ENCODE measurements around the gene COL20A1.

COL20A1 gene

DNA sequence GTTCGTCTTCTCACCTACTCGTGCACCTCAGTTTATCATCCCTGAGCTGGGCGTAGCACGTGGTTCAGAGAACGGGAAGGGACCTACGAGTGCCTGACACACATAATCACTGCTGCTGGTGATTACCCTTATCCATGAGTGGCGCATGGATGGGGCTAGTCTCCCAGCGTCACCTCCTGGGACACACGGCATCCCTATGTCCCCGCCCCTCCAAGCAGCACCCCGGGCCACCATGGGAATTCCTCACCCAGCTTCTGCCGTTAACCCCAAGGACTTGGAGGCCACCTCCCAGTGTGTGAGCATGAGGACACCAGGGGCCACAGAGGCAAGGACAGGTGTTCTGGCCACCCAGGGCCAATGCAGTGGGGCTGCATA lies 58.3 kb downstream of the COL20A1 start:
- DNase-seq, result no peak

DNA sequence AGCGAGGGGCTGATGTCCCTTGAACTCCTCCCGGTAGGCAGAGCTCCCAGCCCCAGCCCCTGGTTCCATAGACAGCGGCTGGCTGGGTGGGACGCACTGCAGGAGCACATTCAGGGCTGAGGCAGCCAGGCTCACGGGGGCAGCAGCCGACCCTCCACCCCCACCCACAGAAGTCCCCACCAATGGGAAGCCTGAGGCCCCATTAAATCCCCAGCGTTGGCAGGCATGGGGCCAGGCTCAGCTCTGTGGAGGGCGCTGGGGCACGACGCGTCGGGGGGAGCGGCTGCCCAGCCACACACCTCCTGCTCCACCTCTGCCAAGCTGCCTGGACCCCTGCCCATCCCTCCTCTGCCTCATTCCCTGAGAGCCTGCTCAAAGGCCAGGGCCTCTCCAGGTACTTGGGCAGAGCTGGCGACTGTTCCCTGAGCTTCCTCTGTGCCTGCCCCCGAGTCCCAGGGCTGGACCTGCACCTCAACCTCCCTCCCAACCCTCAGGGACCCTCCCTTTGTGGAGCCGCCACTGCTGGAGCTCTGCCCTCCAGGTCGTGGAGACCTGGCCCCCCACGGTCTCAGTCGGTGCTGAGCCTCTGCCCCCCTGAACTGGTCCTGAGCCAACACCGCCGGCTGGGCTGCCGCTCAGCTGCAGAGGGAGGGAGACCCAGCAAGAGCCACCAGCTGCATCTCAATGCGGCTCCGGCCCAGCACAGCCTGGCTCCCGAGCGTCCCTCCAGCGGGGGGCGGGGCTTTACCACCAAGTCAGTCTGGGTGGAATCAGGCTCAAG lies 59.0 kb downstream of the COL20A1 start:
- DNase-seq, result no peak

DNA sequence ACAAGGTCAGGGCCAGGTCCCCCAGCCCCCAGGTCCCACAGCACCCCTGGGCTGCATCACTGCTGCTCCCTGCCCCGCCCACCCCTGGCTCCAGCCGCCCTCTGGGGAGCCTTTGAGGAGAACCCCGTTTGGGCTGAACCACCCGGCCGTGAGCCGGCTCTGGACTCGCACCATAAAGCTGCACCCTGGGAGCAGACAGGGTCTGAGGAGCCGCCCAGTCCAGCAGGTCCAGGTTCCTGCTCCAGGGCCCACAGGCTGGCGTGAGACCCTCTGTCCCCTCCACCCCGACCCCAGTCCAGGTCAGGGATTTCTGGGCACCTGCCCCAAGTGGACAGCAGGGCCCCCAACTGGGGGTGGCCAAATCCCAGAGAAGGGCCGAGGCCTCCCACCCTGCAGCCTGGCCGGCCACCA lies 59.8 kb downstream of the COL20A1 start:
- no peak for DNase-seq

DNA sequence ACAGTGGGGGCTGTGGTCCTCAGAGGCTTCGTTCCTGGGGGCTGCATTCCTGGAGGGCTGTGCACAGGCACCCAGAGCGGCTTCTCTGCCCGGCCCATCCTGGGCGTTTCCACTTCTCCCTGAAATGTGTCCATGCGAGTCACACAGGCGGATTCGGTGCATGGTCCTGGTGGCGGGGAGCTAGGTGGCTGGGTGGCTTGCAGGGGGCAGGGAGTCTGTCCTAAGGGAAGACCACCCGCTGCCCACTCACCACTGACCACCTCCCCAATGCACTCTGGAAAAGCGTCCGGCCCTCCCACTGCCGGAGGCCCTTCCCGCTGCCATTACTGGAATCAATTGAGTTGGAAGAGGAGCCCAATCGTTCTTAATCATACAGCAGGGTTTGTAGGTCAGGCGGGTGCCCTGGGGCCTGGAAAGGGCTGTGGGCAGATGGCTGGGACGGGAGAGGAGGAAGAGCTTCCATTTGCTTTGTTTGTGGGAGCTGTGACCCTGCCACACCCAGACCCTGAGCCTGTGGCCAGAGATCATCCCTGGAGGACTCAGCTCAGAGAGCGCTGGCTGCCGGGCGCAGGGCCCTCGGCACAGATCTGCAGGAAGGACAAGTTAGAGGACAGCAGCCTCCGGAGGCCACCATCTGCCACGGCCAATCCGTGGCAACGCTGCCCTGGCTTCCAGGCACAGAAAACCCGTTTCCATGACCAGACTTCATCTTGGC lies 61.8 kb downstream of the COL20A1 start:
- no peak for DNase-seq

DNA sequence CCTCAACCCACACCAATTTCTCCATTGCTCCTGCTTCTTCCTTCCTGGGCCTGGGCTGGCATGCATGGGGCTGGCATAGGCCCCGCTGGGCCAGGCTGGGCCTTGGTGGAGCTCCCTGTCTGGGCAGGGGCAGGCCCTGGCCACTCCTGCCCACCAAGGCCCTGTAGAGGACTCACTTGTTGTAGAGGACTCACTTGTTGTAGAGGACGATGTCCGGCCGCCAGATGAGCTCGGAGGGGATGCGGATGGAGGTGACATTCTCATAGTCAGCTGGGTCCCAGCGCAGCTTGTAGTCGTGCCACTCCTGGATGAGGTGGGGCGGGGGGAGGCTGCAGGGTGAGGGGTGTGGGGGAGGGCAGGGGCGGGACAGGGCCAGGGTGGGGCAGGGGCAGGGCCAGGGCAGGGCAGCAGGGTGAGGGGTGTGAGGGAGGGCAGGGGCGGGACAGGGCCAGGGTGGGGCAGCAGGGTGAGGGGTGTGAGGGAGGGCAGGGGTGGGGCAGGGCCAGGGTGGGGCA lies 62.9 kb downstream of the COL20A1 start:
- DNase-seq, result no peak

DNA sequence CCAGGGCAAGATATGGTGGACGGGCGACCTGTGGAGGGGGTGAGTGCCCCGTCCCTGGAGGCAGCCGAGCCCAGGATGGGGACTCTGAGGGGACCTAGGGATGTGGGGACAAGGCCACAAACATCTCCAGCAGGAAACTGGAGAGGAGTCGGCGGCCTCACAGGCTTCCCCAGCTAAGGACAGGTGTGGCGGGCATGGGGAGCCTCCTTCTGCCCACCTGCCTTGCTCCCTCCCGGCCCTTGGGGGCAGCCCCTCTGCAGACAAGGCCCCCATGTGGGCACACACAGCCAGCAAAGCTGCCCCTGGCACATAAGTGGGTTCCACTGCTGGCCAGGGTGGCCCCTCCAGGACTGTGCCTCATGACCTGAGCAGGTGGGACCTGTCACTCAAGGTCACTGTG lies 63.5 kb downstream of the COL20A1 start:
- no peak for DNase-seq

DNA sequence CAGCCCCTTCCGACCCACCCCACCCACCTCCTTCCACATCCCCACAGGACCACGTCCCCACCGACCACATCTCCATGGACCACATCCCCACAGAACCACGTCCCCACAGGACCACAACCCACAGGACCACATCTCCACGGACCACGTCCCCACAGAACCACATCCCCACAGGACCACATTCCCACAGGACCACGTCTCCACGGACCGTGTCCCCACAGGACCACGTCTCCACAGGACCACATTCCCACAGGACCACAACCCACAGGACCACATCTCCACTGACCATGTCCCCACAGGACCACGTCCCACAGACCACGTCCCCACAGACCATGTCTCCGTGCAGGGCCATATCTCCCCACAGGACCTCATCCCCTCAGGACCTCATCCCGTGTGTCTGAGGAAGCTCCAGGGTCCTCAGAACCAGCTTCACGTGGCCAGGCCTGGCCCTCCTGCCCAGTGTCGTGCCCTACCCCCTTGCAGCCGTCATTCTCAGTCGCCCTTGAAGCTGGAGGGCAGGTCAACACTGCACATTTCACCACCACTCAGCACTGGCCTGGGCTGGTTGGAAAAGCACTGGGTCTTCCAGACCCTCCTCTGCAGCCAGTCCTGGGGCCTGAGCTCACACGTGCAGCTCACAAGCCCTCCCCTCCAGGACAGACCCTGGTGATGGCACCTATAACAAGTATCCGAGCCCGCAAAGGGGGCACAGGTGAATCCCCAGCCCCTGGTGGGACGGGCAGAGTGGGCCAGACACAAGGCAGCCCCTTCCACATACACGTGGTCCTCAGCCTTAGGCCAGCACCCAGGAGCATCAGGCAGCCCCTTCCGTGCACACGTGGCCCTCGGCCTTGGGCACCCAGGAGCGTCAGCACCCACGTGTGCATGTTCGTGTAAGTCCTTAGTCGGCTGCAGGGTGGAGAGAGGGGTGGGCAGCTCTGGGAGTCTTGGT lies 64.2 kb downstream of the COL20A1 start:
- no peak for DNase-seq

DNA sequence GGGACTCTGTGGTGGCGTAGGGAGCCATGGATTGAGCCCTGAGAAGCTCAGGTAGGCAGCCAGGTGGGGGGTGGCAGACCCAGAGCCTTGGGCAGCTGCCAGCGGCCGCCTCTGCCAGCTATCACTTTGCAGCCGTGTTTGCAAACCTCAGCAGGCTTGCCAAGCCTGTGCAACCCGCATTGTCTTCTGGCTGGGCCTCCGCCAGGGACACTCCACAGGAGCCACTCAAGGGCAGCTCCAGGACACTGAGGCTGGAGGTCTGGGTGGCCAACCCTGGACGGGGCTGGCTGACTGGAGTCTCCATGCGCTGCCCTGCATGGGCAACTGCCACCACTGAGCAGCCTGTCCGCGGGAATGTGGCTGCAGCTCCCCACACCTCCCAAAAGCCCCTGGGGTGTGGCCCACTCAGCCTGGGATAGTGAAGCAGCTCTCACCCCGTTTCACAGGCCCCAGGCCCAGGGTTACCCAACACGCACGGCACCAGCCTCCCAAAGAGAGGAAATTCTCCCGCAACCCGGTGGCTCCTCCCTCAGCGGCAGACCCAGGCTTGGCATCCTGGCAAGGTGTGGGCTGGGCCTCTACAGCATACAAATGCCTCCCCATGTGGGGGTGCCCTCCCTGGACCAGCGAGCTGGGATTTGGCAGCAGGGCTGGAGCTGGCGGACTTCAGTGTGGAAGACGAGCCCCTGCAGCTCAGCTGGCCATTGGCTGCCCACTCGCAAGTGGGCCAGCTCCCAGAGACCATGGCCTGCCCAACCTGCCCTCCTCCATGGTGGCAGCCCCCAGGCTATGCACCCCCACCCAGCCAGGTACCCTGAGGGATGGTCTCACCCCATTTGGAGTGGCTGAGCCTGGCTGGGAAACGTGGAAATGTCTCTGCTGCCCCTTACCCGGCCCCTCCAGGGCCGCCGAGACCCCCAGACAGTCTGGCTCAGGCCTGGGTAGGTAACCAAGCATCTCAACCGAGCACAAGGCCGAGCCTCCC lies 65.2 kb downstream of the COL20A1 start:
- no peak for DNase-seq

DNA sequence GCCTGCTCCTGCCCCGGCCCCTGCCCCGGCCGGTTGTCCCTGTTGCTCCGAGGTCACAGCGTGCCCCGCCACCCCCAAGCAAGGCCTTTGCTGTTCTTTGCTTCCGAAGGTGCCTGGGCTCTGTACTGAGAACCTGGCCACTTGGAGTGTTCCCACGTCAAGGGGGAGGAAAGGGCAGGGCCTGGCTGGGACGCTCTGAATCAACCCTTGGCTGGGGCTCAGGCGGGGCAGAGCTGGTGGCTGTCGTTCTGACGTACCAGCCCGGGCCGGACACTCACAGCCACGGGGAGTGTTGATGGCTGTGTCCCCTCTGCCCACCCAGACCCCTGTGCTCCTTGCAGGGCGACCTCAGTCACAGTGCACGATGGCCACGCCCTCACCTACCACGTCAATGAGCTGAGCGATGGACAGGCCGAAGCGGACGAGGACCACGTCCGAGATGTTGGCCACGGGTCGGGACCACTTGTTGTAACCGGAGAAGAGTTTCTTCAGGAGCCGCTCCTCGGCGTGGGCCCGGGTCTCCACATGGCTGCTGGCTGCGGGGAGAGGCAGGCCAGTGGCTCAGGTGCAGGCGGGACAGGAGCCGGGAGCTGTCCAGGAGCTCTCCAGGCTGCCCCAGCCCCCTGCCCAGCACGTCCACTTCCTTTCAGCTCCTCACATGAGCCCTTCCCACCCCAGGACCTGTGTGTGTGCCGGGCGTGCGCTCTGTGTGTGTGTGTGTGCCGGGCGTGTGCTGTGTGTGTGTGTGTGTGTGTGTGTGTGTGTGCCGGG lies 66.4 kb downstream of the COL20A1 start:
- no peak for DNase-seq

DNA sequence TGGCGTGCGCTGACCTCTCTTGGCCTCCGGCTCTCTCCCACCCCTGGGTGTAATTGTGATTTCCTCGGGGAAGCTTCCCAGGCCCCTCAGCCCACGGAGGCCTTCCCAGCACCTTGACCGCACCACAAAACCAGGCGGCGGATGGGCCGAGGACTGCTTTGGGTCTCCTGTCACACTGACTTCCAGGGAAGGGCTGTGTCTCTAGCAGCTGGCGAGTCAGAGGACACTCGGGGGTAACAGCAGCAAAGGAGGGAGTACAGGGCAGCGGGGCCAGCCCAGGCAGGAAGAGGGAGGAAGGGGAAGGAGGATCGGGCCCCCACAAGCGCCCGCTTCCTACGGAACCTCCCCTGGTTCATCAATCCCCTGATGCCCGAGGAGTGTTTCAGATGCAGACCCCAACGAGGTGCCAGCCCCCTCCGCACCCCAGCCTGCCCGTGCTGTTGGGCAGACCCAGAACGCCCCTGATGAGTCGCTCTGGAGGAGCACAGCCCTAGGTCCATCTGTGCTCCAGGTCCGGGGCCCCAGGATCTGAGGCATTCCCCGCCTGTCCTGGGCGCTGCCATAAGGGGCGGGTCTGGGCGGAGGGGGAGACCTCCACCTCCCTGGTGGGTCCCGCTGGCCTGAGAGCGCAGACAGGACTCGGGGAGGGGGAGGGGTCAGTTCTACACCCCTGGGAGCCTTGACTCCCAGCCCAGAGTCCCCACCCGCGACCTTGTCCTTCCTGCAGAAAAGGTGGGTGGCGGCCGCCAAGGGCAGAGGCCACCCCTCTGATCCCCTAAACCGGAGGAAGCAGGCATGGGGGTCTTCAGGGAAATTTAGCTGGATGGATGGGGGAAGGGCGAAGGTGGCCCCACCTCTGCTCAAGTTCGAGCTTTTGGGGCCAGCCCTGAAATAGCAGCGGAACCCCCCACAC lies 67.2 kb downstream of the COL20A1 start:
- no peak for DNase-seq

DNA sequence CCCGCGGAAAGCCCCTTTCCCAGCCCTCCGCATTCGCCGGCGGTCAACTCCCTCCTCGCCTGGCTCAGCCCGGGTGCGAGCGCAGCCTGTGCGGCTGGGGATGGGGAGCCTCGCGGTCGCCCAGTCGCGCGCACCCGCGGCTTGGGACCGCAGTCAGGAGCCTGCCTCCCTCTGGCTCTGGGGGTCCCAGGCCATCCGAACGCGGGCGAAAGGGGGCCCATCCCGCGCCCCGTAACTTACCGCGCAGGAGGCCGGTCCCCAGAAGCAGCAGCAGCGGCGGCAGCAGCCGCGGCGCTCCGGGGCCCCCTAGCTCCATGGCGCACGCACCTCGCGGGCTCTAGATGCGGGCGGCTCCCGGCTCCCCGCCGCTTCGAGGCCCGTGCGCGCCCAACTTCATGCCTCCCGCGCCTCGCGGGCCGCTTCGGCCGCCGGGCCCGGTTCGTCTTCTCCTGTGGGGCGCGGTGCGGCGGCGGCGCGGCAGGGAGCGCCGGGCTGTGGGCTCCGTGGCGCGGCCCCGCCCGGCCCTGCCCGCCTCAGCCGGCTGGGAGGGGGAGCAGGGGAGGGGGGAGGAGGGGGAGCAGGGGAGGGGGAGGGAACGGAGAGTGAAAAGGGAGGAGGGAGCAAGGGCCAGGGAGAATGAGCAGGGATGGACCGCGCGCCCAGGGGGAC lies 68.0 kb downstream of the COL20A1 start, which contains the start of gene CHRNA4:
Gene CHRNA4, minus strand, starts transcription at position 500 of the 669 bp plus-strand sequence. Its CDS starts 184 bp downstream, at position 316.
- no peak for DNase-seq

DNA sequence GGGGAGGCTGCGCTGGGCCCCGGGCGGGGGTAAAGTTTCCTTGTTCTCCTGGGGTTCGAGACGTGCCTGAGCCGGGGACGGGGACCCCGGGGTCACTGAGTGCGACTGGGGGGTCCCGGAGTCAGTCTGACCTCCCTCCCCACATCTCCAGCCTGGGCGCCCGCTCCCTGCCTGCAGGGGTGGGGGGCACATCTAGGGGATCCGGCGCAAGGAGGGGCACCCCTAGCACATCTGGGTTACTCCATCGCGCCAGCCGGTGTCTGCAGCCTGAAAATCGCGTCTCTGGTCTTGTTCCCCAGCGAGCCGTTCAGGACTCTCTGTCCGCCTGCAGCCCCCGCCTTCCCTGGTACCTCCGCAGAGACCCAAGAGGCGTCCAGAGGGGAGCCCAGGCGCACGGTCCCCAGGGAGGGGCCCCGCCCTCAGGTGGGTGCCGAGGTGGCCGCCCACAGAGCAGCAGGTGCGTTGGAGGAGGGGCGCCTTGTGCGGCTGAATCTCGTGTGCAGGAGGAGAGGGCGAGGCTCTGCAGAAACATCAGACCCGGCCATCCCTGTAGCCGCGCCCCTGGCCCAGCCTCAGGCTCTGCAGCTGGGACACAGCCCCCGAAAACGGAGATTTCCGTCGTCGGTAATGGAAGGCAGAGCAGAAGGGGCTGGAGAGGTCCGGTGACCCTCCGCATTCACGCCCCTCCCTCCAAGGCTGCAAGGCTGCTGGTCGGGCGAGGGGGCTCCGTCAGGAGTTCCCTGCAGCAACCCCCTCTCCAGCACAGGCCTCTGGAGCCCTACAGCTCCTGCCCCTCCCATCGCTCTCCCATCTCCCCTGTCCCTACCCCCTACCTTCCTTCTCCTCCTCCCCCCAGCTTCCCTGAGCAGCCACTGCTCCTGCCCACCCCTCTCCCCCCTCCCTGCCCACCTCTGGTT lies 68.8 kb downstream of the COL20A1 start:
- DNase-seq, result no peak

DNA sequence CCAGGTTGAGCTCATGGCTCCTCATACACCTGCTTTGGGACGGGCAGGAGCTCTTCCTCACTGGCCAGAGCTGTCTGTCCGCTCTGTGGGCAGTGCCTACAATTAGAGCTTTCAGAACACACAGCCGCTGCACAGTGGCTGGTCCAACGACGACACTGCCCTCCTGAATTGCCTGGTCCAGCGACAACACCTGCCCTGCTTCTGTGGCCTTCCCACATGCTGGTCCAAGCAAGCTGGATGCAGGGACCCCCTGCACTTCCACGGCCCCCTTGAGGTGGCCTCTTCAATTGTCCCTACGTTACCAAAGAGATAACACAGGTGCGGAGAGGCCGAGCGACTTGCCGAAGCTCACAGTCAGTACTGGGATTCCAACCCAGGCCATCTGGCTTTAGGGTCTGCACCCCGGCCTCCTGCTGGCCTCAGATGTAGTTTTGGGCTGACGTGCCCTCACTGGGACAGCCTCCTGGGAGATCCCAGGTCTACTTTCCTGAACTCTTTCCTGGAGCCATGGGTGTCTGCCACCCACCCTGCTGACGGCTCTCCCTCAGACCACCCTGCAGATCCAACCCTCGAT lies 69.5 kb downstream of the COL20A1 start:
- no peak for DNase-seq

DNA sequence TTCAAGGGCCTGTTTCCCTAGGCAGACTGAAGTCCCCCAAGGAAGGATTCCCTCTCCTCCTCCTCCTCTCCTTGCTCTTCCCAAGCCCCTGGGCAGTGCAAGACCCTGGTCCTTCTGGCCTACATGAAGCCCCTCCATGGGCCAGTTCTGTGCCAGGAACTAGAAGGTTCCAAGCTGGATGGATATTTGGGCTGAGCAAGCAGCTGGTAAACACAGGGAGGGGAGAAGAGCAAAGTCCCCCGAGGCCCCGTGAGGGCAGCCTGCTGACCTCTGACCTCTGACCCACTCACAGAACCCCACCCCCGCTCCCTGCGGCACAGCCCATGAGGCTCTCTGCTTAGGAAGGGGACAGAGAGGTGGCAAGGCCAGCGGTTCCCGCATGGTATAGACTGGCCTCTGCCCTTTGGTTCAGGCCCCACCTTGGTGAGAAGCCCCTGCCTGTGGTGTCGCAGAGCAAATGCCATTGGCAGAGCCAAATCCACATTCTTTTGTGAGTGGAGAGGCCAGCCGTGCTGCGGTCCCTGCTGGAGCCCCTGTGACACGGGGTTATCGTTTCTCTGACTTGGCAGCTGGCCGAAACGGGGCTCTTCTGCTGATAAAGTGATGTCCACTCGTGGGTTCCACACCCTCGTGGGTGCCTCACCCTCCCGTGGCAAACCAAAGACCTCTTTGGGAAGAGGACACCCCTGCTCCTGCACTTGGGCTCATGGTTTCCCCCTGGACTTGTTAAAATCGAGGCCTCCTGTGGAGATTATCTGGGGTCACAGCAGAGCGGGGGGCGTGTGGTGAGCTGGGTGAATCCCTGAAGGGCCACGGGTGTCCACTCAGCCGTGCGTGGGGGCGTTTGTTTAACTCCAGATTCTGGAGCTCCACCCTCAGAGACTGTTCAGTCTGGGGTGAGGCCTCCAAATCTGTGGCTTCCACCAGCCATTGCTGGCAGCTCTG lies 70.3 kb downstream of the COL20A1 start:
- no peak for DNase-seq

DNA sequence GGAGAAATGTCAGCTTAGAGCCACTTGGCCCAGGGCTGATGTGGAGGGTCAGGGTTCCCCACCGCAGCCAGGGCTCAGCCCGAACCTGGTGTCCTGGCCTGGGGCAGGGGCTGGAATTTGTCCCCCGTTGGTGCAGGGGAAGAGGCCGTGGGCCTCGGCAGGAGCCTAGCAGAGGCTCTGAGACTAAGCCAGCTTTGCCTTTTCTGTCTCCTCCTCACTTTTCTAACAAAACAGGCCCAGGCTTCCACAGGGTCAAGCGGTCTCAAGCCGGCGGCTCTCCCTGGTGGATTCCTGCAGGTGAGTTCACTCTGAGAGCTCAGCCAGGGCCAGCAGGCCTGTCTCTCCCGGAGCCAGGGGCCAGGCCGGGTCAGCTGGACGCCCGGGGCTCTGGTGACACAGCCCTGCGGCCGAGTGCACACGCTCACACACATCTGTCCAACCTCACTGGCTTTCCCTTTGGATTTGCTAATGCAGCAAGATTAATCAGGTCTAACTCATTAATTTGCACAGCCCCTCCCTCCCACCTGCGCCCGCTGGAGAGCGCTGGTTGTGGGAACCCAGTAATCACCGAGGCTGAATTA lies 71.1 kb downstream of the COL20A1 start:
- DNase-seq, result no peak

Measured in suppressor macrophage treated with lipopolysaccharide for 4 hours (primary cell).